GM19468 (cell line): ENCODE results near the gene GRXCR2.
"Not testable (repeated sequence)": the region's sequence is repeated elsewhere in the genome, so short reads cannot be mapped to it uniquely, and the experiment has no call there.

ENCODE experiments used
- ATAC-seq: cut with Tn5 transposase; IDR thresholded peaks from one replicate; pipeline ENCODE4 v1.9.1; 2021; ENCODE audit warnings: mild to moderate bottlenecking, moderate library complexity, moderate number of reproducible peaks; ENCODE audit not compliant: unreplicated experiment; ENCODE audit errors: extremely low read depth

Gene GRXCR2

DNA sequence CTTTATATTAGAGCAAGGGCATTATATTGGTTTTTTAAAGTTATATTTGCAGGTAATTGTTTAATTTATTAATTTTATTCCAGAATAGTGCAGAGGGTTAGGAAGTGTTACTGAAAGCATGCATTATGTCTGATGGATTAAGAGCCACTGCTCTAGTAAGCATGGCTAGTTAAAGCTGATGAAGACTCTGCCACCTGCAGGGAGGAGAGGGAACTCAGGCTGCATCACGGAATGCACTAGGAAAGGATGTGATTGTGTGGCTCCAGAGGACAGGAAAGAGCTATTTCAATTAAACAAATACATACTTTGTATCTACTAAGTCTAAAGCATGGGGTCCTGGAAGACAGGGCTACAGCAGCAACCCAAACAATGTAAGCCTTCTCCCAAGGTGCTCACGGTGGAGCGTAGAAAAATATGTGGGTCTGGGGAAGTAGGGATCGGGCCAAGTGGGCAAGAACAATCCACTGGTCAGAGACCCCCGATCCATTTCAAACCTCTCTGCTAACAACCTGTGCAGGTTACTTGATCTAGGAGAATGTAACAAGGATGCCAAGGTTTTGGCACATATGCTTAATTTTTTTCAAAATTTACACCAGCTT lies 15.3 kb upstream of the GRXCR2 start:
- ATAC-seq = no peak

- no peak for ATAC-seq
Observed at GRCh38 chr5:145887217-145887616, 14.4 kb upstream of the GRXCR2 start.

GRCh38 chr5:145874765-145875164 lies 2.0 kb upstream of the GRXCR2 start:
- no peak for ATAC-seq

GRCh38 chr5:145872486-145872885 lies 328 bp downstream of the GRXCR2 start:
- ATAC-seq = no peak

DNA sequence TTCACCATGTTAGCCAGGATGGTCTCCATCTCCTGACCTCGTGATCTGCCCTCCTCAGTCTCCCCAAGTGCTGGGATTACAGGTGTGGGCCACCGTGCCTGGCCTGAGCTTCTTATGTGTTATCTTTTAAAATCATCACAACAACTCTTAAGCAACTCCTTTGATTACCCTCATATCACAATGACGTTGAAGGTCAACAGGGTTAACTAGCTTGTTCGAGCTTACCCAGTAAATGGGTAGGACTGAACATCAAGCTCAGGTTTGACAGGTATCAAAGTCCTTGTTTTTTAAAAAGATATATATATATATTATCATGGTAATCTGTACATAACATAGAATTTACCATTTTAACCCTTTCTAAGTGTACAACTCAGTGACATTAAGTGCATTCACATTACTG lies 3.1 kb downstream of the GRXCR2 start:
- ATAC-seq = no peak

DNA sequence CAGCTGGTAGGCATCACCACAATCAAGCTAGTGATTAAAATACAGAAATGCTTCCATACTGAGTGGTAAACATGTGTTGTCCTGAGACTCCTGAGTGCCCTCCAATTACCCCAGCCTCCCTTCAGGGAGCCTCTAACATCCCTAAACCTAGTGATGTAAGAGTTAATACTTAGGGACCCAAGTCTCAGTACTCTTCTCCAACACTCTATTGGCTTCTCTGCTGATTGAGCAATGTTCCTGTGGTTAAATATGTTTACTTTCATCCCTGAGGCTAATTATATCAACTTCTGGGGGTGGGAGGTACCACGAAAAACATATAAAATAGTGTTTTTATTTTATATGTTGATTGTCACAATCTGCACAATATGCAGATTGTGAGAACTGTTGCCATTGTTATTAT lies 5.0 kb downstream of the GRXCR2 start:
- ATAC-seq = no peak

DNA sequence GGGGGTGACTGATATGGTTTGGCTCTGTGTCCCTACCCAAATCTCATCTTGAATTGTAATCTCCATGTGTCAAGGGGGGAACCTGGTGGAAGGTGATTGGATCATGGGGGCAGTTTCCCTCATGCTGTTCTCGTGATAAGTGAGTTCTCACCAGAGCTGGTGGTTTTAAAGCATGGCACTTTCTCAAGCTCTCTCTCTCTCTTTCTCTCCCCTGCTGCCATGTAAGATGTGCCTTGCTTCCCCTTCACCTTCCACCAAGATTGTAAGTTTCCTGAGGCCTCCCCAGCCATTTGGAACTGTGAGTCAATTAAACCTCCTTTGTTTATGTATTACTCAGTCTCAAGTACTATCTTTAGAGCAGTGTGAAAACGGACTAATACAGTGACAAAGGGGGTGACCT lies 8.4 kb downstream of the GRXCR2 start:
- not testable (repeated sequence) for ATAC-seq

- ATAC-seq = no peak
Observed at GRCh38 chr5:145863003-145863402, 9.8 kb downstream of the GRXCR2 start.

- no peak for ATAC-seq
Observed at GRCh38 chr5:145859897-145860296, 12.9 kb downstream of the GRXCR2 start.

GRCh38 chr5:145859453-145859852 lies 13.4 kb downstream of the GRXCR2 start:
- ATAC-seq = no peak

GRCh38 chr5:145858959-145859358 lies 13.9 kb downstream of the GRXCR2 start:
- no peak for ATAC-seq

- no peak for ATAC-seq
Observed at GRCh38 chr5:145856285-145856818, 16.5 kb downstream of the GRXCR2 start.

DNA sequence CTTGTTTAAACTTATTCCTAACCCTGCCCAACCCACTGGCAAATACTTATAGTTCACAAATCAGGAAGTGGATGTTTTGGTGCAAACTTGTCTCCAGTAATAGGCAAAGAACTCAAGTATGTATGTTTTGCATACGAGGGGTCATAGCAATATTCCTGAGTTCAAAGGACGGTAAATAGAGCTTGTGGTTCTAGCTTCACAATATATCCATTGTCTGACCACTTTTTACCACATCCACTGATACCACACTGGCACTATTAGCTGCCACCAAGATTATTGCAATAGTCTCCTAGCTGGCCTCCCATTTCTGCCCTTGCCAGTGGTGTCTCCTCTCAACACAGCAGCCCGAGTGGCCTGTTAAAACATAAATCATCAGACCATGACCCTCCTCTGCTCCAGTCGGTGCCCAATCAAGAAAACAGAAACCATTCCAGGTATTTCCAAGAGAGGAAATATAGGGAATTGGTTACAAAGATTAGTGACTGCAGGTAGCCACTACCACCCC lies 17.0 kb downstream of the GRXCR2 start:
- ATAC-seq = no peak

DNA sequence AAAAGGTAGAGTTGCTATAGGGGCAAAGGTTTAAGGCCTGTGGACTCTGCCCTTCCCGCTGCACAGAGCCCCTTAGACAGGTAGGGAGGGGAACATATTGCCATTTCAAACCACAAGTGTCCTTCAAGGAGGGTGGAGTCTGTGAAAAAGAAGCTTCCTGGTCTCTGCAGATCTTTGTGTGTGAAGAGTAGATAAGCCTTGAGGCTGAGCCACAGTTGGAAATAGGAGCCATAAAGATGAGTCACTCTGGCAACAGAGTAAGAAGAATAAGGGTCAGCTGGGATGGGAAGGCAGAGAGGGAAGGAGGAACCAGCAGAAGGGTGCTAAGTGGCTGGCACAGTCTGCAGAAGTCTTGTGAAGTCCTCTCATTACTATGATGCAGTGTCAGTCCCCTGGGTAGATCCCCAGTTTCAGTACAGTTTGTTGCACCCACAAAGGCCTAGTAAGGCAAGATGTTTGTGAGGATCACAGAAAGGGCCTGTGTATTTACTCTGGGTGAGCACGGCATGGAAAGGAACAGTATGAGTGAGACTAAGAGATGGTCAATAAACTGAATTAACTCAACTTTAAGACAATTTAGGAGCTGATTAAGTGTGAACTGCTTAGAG lies 18.1 kb downstream of the GRXCR2 start:
- ATAC-seq = no peak

DNA sequence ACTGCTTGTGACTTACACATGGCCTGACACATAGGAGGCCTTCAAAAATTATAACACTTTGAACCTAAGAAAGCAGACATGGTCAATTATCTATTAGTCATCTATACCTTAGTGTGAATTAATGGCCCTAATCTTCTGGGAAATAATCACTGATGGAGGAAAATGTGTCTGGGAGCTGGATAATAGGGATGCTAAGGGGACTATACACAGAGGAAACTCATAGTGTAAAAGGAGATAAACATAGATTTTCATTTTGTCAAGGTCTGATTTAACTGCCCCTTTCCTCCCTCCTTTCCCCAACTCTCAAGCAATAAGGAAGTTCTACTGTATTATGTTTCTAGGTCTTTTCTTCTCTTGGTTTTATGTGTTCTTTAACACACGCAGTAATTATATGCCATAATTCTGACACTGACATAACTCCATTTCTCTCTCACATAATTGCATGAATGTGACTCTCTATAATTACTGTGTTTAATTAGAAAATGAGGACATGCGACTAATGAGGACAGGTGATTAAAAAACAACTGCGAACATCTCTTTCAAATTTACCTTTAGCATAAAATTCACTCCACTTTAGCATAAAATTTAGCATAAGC lies 18.9 kb downstream of the GRXCR2 start:
- ATAC-seq = no peak

GRCh38 chr5:145852990-145853389 lies 19.8 kb downstream of the GRXCR2 start:
- no peak for ATAC-seq

DNA sequence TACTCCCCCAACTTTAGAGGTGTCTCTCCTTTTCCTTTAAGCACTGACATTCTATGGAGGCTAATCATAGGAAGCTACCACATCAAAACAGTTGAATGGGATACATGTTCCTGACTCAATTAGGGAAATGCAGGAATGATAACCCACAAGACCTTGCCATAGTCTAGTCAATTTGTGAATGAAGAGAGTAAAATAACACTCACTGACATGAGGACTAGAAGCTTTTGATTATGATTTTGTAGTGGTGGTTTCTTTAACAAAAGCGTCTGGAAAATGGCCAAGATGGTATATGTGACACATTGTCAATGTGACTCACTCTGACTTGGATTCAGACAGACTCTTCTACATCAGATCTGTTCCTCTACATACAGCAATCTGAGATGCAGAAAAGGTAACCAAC lies 24.0 kb downstream of the GRXCR2 start:
- ATAC-seq = no peak

DNA sequence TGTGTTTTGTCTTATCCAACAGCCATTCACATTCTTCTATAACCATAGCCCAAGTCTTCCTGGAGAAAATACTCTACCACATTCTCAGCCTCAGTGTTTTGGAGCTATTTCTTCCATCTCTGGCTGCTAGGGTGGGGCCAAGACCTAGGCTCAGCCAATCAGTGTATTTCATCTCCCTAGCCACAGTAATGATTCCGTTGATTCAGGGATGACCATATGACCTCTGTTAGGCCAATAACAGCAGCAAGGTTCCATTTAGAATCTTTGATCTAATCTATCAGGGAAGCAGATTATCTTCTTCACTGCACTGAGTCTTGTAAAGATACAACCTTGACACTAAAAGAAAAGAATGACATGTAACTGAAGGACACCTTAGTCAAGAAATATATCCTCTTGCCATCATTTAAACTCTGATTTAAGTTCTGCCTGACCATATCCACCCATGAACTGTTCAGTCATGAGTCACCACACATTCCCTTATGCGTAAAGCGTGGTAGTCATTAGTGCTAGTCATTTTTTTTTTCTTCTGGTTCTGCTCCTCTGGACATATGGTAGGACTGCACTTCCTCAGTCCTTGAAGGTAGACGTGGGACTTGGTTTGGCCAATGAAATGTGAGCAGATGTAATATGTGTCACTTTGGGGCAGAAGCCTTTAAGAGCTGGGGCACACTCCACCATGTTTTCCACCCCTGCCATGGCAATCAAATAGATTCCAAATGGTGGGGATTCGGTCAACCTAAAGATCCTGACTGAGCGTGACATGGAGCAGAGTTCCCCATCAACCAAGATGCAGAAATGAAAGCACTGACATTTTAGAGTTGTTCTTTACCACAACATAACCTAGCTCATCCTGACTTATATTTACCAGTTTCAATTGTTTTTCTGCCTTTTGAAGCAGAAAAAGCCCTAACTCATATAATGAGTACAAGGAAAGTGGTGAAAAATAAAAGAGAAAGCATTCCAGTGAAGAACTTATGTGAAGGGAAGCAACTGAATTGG lies 25.0 kb downstream of the GRXCR2 start:
- peak; percentile 14 for ATAC-seq

- no peak for ATAC-seq
Observed at GRCh38 chr5:145846081-145846480, 26.7 kb downstream of the GRXCR2 start.

GRCh38 chr5:145841299-145841698 lies 31.5 kb downstream of the GRXCR2 start:
- no peak for ATAC-seq
